Measurements from ENCODE around the gene REM2.

Gene REM2

GRCh38 chr14:22929961-22930364 is 46.9 kb downstream of the REM2 start:
- no peak for DNase-seq (ENCODE audit: low spot score)

- DNase-seq (ENCODE audit: low spot score), result no peak
Observed at GRCh38 chr14:22932146-22932545, 49.1 kb downstream of the REM2 start.

- DNase-seq (ENCODE audit: low spot score), result no peak
Observed at GRCh38 chr14:22935156-22935555, 52.1 kb downstream of the REM2 start.
